KG1 (cell line): ENCODE results near the gene ARPC1A.
"Not testable (repeated sequence)": the region's sequence is repeated elsewhere in the genome, so short reads cannot be mapped to it uniquely, and the experiment has no call there.

Source experiments
- DNase-seq: peaks from one replicate; lab custom pipeline; 2025; lab: John Stamatoyannopoulos, UW

Gene ARPC1A

GRCh38 chr7:99371376-99371920 is 45.8 kb downstream of the ARPC1A start:
- DNase-seq, result no peak

GRCh38 chr7:99372275-99373090 is 46.8 kb downstream of the ARPC1A start:
- DNase-seq, result no peak

GRCh38 chr7:99373091-99374066 is 47.7 kb downstream of the ARPC1A start:
- DNase-seq, result no peak

GRCh38 chr7:99374111-99375064 is 48.7 kb downstream of the ARPC1A start, which contains the start of gene ARPC1B:
Gene ARPC1B, plus strand, starts transcription at chr7:99374730. Its CDS starts 10,985 bp downstream, at chr7:99385715.
- DNase-seq, result peak; percentile 9

GRCh38 chr7:99375070-99375807 is 49.5 kb downstream of the ARPC1A start:
- DNase-seq, result no peak

- no peak for DNase-seq
Measured at GRCh38 chr7:99379043-99379577, 53.4 kb downstream of the ARPC1A start.

- DNase-seq, result not testable (repeated sequence)
Measured at GRCh38 chr7:99379693-99380031, 54.0 kb downstream of the ARPC1A start.

- peak; percentile 41 for DNase-seq
Measured at GRCh38 chr7:99380032-99380822, 54.5 kb downstream of the ARPC1A start.

- no peak for DNase-seq
Measured at GRCh38 chr7:99380823-99381663, 55.3 kb downstream of the ARPC1A start.

GRCh38 chr7:99381664-99382075 is 56.0 kb downstream of the ARPC1A start:
- DNase-seq, result no peak

GRCh38 chr7:99383203-99383602 is 57.5 kb downstream of the ARPC1A start:
- DNase-seq, result no peak

GRCh38 chr7:99383791-99384370 is 58.2 kb downstream of the ARPC1A start:
- DNase-seq, result no peak

GRCh38 chr7:99384523-99384922 is 58.8 kb downstream of the ARPC1A start:
- DNase-seq, result no peak

- no peak for DNase-seq
Measured at GRCh38 chr7:99385564-99385963, 59.9 kb downstream of the ARPC1A start.

GRCh38 chr7:99386584-99387238 is 61.0 kb downstream of the ARPC1A start:
- DNase-seq, result no peak

- DNase-seq, result not testable (repeated sequence)
Measured at GRCh38 chr7:99387239-99387635, 61.5 kb downstream of the ARPC1A start.

GRCh38 chr7:99387912-99388311 is 62.2 kb downstream of the ARPC1A start:
- no peak for DNase-seq

- no peak for DNase-seq
Measured at GRCh38 chr7:99389772-99390171, 64.1 kb downstream of the ARPC1A start.
